ENCODE results near the gene CBLIF.
"Not testable (repeated sequence)": the region's sequence is repeated elsewhere in the genome, so short reads cannot be mapped to it uniquely, and the experiment has no call there.

The CBLIF gene

DNA sequence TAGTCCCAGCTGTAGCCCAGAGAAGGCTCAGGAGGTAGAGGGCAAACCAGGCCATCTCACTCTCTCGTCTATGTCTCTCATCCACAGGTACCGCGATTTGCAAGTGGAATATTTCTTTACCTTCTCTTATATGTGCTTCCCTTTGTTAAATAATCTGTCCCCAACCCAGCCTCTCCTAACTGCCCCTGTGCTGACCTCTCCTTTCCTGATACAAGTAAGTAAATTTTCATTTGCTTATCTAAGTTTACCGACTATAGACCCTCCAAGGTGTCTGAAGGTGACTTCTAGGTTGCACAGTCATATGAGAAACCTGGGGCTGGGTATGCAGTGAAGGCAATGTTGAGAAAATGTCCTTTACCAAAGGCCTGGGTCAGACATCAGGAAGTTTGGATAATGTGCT, at the start of gene CBLIF:
Gene CBLIF (minus strand): TSS at position 101 of the 400 bp plus-strand sequence. CDS start 46 bp downstream, at position 55.
- no peak for DNase-seq (ENCODE audit: insufficient read length, low spot score)
- no peak for TF ChIP-seq POLR2A (IDR thresholded peaks at IDR 0.05; ENCODE audit: low read depth, low read length)
- FAIRE-seq, result no peak

DNA sequence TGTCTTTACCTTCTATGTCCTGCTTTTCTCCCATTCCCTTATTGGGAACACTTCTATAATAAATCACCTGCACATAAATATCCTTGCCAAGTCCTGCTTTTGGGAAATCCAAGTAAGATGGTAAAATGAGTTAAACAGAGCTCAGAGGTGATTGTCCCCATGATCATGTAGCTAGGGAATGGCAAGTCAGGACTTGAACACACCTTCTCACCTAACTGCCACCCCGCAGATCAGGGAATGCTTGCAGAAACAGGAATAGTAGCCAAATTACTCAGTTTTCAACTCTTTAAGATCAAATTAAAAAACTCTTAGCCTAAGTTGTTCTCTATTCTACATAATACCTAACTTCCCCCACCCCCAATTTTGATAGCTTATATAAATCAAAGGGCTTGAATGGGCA, 49.3 kb upstream of the CBLIF start:
- FAIRE-seq (no peak), DNase-seq (ENCODE audit: insufficient read length, low spot score) (no peak)
- TF ChIP-seq POLR2A (IDR thresholded peaks at IDR 0.05; ENCODE audit: low read depth, low read length), result no peak

DNA sequence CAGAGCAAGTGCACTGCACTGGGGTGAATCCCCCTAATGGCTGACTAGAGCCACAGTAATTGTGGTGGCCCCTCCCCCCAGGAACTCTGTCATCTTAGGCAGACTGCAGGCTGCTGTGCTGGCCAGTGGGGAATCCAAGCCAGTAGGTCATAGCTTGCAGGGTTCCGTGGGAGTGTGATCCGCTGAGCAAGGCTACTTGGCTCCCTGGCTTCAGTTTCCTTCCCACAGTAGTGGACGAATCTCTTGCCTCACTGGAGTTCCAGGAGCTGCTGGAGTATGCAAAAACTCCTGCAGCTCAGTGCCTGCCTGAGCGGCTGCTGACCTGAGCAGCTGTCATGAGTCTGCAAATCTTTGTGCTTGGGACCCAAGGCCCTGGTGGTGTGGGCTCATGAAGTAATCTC, 46.5 kb upstream of the CBLIF start:
- FAIRE-seq (no peak), DNase-seq (ENCODE audit: insufficient read length, low spot score) (no peak)
- TF ChIP-seq POLR2A (IDR thresholded peaks at IDR 0.05; ENCODE audit: low read depth, low read length), result no peak

DNA sequence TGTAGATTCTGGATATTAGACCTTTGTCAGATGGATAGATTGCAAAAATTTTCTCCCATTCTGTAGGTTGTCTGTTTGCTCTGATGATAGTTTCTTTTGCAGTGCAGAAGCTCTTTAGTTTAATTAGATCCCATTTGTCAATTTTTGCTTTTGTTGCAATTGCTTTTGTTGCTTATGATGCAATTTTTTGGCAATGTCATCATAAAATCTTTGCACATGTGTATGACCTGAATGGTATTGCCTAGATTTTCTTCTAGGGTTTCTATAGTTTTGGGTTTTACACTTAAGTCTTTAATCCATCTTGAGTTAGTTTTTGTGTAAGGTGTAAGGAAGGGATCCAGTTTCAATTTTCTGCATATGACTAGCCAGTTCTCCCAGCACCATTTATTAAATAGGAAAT, 41.9 kb upstream of the CBLIF start:
- FAIRE-seq; DNase-seq (ENCODE audit: insufficient read length, low spot score): not testable (repeated sequence)

DNA sequence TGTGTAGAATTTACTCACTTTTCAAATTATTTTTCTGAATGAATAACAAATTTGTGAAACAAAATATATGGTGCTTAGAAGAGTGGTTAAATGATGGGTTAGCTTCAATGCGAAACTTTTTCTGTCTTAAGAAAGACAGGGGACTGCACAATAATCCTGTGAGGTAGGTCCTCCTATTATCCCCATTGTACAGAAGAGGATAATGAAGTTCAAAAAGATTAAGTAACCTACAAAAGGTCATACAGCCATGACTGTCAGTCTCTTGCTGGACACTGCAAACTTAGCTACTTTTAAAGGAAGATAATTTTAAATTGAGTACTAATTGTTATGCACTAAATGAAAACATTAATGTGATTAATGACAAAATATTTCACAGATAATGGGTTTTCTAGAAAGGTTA, 38.3 kb upstream of the CBLIF start:
- DNase-seq (ENCODE audit: insufficient read length, low spot score) (no peak), FAIRE-seq (no peak)
- TF ChIP-seq POLR2A (IDR thresholded peaks at IDR 0.05; ENCODE audit: low read depth, low read length), result no peak

DNA sequence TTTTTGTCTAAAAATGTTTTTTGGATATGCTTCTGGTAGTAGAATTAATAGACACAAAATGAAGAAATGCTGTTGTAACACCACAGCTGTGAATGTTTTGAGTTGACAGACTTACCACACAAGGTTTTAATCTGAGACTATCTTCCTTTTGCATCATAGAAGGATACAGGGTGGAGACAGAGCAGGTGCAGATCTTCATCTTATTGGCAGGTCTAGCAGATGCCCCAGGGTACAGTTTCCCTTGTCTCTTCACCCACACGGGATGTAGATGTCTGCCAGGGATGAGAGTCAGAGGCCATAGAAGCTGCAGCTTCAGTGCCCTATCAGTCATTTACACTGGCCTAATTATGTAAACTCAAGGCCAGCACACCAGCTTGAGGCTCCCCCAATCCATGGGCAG, 34.3 kb upstream of the CBLIF start:
- DNase-seq (ENCODE audit: insufficient read length, low spot score), result no peak
- no peak for TF ChIP-seq POLR2A (IDR thresholded peaks at IDR 0.05; ENCODE audit: low read depth, low read length)
- FAIRE-seq, result no peak

DNA sequence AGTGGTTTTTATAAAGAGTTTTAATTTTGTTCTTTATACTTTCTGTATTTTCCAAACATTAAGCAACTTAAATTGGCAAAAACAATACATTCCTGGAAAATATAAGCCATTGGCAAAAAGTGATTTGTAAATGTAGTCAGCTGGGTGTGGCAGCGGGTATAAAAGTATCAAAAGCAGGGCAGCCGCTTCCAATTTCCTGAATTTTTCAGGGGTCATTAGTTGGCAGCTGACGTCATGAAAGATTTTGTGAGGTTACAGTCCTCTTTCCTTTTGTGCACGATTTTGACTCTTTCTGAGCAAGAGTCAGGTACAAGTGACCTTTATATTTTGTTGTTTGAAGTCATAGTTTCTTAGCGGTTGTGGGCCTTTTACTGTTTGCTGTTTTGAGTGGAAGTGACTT, 33.3 kb upstream of the CBLIF start, which contains the start of gene OOSP3:
Gene OOSP3 (plus strand): TSS at position 208 of the 400 bp plus-strand sequence. CDS start 27 bp downstream, at position 235.
- DNase-seq (ENCODE audit: insufficient read length, low spot score), result no peak
- FAIRE-seq, result no peak
- TF ChIP-seq POLR2A (IDR thresholded peaks at IDR 0.05; ENCODE audit: low read depth, low read length), result no peak

DNA sequence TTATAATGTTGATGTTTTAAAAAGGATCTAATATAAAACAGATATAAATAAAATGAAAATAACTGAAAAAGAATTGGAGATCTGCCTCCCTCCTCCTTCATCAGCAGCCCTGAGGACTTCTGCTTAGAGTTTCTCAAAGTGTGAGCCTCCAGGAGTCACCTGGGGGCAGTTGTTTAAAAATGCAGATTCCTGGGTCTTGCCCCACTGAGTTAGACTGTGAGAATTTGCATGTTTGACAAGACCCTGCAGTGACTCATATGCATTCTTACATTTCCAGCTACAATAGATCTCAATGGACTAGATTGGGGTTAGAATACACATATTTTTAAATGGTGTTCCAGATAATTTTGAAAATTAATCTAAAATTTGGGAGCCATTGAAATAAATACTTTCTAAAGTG, 32.5 kb upstream of the CBLIF start:
- TF ChIP-seq POLR2A (IDR thresholded peaks at IDR 0.05; ENCODE audit: low read depth, low read length), result no peak
- FAIRE-seq (no peak), DNase-seq (ENCODE audit: insufficient read length, low spot score) (no peak)

DNA sequence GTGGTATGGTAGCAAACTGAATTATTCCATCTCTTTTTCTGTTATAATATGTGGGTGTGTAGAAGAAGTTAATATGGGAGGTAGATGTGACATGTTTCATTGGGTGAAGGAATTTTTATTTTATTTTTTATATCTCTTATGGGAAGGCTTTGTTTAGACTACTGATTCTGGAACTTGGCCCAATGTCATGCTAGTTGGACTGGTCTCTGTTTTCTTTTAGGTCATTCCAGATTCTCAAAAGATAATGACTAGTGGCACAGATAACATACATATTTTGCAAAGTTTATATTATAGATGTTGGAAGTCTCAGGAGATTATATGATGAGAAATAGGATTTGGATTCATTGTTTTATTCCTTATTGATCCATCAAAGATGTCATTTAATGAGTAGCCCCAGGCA, 32.0 kb upstream of the CBLIF start:
- DNase-seq (ENCODE audit: insufficient read length, low spot score), result no peak

DNA sequence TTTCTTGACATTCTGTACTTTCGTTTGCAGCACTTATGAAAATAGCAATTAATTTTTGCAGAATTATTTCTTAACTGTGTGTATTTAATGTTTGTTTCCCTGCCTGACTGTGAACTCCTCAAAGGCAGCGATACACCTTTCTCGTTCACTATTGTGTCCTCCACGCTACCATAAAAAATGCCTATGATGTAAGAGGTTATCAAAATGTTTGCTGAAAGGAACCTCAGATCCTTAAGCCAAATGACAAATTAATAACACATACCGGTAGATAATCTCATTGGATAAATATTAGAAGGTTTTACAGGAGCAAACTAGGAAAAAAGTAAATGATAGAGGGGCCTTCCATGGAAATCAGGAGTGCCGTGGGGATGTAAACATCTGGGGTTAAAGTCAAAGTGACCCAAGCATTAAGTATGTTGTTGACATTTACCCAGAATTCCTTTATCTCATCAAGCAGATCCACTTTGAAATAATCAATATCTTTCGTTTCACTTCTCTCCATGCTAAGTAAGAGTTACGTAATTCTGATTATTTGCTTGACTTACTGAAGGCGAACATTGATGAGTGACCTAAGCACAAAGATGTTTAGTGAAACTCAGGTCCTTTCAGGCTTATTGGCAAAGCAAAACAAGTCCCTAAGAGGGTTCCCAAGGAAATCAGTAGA, 30.7 kb upstream of the CBLIF start:
- DNase-seq (ENCODE audit: insufficient read length, low spot score) (no peak), FAIRE-seq (no peak)
- TF ChIP-seq POLR2A (IDR thresholded peaks at IDR 0.05; ENCODE audit: low read depth, low read length), result no peak

More for the DNA sequence above, 32.0 kb upstream of the CBLIF start:
- no peak for FAIRE-seq
- TF ChIP-seq POLR2A (IDR thresholded peaks at IDR 0.05; ENCODE audit: low read depth, low read length), result no peak

DNA sequence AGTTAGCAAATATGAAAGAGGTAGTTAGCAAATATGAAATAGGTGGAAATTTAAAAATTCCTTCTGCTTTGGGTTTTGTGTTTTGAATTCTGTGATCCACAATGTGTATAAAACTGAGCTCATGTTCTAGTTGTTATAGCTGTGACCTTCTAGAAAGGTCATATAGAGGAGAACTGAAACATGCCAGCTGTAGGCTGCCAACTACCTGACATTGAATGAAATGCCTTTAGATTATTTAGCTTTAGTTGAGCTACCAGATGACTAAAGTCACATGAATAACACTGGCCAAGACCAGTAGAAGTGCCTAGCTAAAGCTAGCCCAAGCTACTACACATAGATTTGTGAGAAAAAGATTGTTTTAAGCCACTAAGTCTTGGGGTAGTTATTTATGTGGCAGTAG, 26.8 kb upstream of the CBLIF start:
- TF ChIP-seq POLR2A (IDR thresholded peaks at IDR 0.05; ENCODE audit: low read depth, low read length), result no peak
- FAIRE-seq, result no peak

DNA sequence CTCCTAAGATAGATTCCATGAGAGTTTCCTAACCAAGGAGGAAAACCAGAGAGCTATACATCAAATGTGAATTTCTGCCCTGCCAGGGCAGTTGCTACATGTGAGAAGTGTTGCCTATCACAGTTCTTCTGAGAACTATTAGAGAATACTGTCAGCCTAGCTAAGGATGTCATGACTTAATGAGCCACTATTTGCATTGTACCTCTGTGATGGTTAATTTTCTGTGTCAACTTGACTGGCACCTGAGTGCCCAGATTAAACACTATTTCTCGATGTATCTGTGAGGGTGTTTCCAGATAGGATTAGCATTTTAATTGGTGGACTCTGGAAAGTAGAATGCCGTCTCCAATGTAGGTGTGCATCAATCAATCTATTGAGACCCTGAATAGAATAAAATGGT, 22.6 kb upstream of the CBLIF start:
- TF ChIP-seq POLR2A (IDR thresholded peaks at IDR 0.05; ENCODE audit: low read depth, low read length), result no peak
- no peak for FAIRE-seq
- DNase-seq (ENCODE audit: insufficient read length, low spot score), result no peak

More for the DNA sequence above, 26.8 kb upstream of the CBLIF start:
- no peak for DNase-seq (ENCODE audit: insufficient read length, low spot score)

DNA sequence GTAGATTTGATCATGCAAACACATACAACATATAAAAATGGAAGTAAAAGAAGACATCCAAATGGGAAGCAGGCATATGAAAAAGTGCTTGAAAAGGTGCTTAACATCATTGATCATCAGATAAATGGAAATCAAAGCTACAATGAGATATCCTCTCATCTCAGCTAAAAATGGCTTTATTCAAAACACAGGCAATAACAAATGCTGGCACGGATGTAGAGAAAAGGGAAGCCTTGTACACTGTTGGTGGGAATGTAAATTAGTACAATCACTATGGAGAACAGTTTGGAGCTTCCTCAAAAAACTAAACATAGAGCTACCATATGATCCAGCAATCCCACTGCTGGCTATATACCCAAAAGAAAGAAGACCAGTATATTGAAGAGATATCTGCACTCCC, 21.5 kb upstream of the CBLIF start:
- FAIRE-seq (no peak), DNase-seq (ENCODE audit: insufficient read length, low spot score) (no peak)
- TF ChIP-seq POLR2A (IDR thresholded peaks at IDR 0.05; ENCODE audit: low read depth, low read length), result no peak

DNA sequence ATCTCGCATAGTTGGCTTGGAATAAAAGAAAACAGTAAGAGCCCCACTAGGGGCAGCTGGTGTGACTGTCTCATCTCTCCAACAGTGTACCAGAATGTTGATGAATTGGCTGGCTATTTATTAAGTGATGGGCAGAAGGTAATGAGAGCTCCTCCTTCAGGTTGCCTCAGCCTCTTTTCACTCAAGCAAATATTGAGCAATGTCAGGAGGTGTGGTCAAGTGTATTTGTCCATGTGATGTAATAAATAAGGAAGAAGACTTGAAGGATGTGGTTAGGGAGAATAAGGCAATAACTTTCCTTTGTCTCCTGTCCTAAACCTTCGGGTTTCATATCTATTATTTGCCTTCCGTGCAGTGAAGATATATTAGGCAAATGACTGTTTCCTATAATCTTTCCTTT, 21.1 kb upstream of the CBLIF start, which contains the start of gene TCN1:
Gene TCN1 (minus strand): TSS at position 91 of the 400 bp plus-strand sequence. CDS start 17 bp downstream, at position 74.
- TF ChIP-seq POLR2A (IDR thresholded peaks at IDR 0.05; ENCODE audit: low read depth, low read length), result no peak
- FAIRE-seq (peak; percentile 61), DNase-seq (ENCODE audit: insufficient read length, low spot score) (no peak)

DNA sequence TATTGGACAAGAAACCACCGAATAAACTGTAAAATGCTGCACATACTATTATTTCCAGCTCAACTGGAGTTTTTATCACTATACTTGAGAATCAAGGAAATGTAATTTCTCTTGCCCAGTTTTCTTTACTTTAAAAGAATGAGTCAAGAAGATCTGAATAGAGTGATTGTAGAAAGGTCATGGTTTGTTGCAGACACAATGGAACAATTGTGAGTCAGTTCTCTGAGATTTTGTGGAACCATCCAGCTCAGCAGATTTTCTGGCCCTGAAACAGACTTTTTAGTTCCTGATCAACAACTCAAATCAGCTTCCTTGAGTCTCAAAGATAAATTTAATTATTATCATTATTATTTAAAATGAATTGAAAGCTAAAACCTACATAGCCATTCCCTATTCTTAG, 19.7 kb upstream of the CBLIF start:
- TF ChIP-seq POLR2A (IDR thresholded peaks at IDR 0.05; ENCODE audit: low read depth, low read length), result no peak
- no peak for FAIRE-seq

More for the DNA sequence above, 19.7 kb upstream of the CBLIF start:
- no peak for DNase-seq (ENCODE audit: insufficient read length, low spot score)

All from H54 (cell line).